SK-N-SH treated with all-trans-retinoic acid at 6 μM for 48 hours (cell line): Measurements from ENCODE around the gene KIRREL3.

Experiments used
- ATAC-seq: fragments of 200-7000 bp; cut with Tn5 transposase; 3 replicates; pipeline ENCODE4 v1.9.1; 2020; ENCODE audit warnings: mild to moderate bottlenecking, moderate library complexity
- ARNTL ChIP-seq: fragments of 450-650 bp; formaldehyde crosslinking; IDR thresholded peaks from 2 replicates; pipeline ENCODE4 v1.5.0; 2020; ENCODE audit warnings: low read depth, mild to moderate bottlenecking, moderate library complexity, borderline replicate concordance
- BACH2 ChIP-seq: fragments of 250-450 bp; sonication (Bioruptor Pico); IDR thresholded peaks from 2 replicates; pipeline ENCODE4 v1.9.0; 2021; ENCODE audit warnings: mild to moderate bottlenecking, borderline replicate concordance
- CSDC2 ChIP-seq: fragments of 250-450 bp; sonication (Bioruptor Pico); IDR thresholded peaks from 2 replicates; pipeline ENCODE4 v1.5.0; 2020; ENCODE audit warnings: mild to moderate bottlenecking, moderate library complexity
- ESRRG ChIP-seq: fragments of 250-450 bp; sonication (Bioruptor Pico); IDR thresholded peaks from 2 replicates; pipeline ENCODE4 v1.6.1; 2021; ENCODE audit warnings: mild to moderate bottlenecking
- GLIS3 ChIP-seq: fragments of 250-450 bp; sonication (Bioruptor Pico); IDR thresholded peaks from 2 replicates; pipeline ENCODE4 v1.5.0; 2020; ENCODE audit warnings: mild to moderate bottlenecking, moderate library complexity
- PPARA ChIP-seq: fragments of 250-450 bp; sonication (Bioruptor Pico); IDR thresholded peaks from 2 replicates; pipeline ENCODE4 v1.5.0; 2020; ENCODE audit warnings: mild to moderate bottlenecking, borderline replicate concordance
- RARB ChIP-seq: fragments of 250-450 bp; sonication (Bioruptor Pico); IDR thresholded peaks from 2 replicates; pipeline ENCODE4 v1.8.0; 2021; ENCODE audit warnings: mild to moderate bottlenecking, moderate library complexity
- SNAI2 ChIP-seq: fragments of 250-450 bp; sonication (Bioruptor Pico); IDR thresholded peaks from 2 replicates; pipeline ENCODE4 v1.5.0; 2020; ENCODE audit warnings: mild to moderate bottlenecking, moderate library complexity
- TCF4 ChIP-seq: fragments of 250-450 bp; sonication (Bioruptor Pico); IDR thresholded peaks from 2 replicates; pipeline ENCODE4 v1.8.0; 2021; ENCODE audit warnings: mild to moderate bottlenecking, moderate library complexity, borderline replicate concordance
- TOX ChIP-seq: fragments of 250-450 bp; sonication (Bioruptor Pico); IDR thresholded peaks from 2 replicates; pipeline ENCODE4 v1.8.0; 2021; ENCODE audit warnings: mild to moderate bottlenecking, moderate library complexity, borderline replicate concordance
- ZC3H10 ChIP-seq: fragments of 250-450 bp; sonication (Bioruptor Pico); IDR thresholded peaks from 2 replicates; pipeline ENCODE4 v1.5.1; 2021; ENCODE audit warnings: mild to moderate bottlenecking, moderate library complexity
- ZFP3 ChIP-seq: fragments of 250-450 bp; sonication (Bioruptor Pico); IDR thresholded peaks from 2 replicates; pipeline ENCODE4 v1.5.0; 2020; ENCODE audit warnings: mild to moderate bottlenecking, moderate library complexity
- ZFP30 ChIP-seq: fragments of 450-650 bp; formaldehyde crosslinking; IDR thresholded peaks from 2 replicates; pipeline ENCODE4 v1.5.0; 2022; ENCODE audit warnings: mild to moderate bottlenecking, moderate library complexity
- ZNF565 ChIP-seq: fragments of 450-650 bp; formaldehyde crosslinking; conservative IDR thresholded peaks from 2 replicates; pipeline ENCODE4 v1.5.0; 2020; ENCODE audit warnings: low read depth, mild to moderate bottlenecking, moderate library complexity
- ZNF70 ChIP-seq: fragments of 450-650 bp; formaldehyde crosslinking; IDR thresholded peaks from 2 replicates; pipeline ENCODE4 v1.5.0; 2020; ENCODE audit warnings: mild to moderate bottlenecking, moderate library complexity
- ZNF8 ChIP-seq: fragments of 450-650 bp; formaldehyde crosslinking; IDR thresholded peaks from 2 replicates; pipeline ENCODE4 v1.5.0; 2020; ENCODE audit warnings: mild to moderate bottlenecking, moderate library complexity
- TF ChIP-seq, protein P1 (sequence below): fragments of 250-450 bp; sonication (Bioruptor Pico); IDR thresholded peaks from 2 replicates; pipeline ENCODE4 v1.5.1; 2021; ENCODE audit warnings: mild to moderate bottlenecking, moderate library complexity
- TF ChIP-seq, protein P2 (sequence below): fragments of 250-450 bp; sonication (Bioruptor Pico); IDR thresholded peaks from 2 replicates; pipeline ENCODE4 v1.8.0; 2021; ENCODE audit warnings: low read depth, mild to moderate bottlenecking, moderate library complexity, borderline replicate concordance
- TF ChIP-seq, protein P3 (sequence below): fragments of 250-450 bp; sonication (Bioruptor Pico); IDR thresholded peaks from 2 replicates; pipeline ENCODE4 v1.5.0; 2020; ENCODE audit warnings: mild to moderate bottlenecking, moderate library complexity
- TF ChIP-seq, protein P4 (sequence below): fragments of 250-450 bp; sonication (Bioruptor Pico); IDR thresholded peaks from 2 replicates; pipeline ENCODE4 v1.5.1; 2020; ENCODE audit warnings: low read depth, mild to moderate bottlenecking, moderate library complexity

The KIRREL3 gene

DNA sequence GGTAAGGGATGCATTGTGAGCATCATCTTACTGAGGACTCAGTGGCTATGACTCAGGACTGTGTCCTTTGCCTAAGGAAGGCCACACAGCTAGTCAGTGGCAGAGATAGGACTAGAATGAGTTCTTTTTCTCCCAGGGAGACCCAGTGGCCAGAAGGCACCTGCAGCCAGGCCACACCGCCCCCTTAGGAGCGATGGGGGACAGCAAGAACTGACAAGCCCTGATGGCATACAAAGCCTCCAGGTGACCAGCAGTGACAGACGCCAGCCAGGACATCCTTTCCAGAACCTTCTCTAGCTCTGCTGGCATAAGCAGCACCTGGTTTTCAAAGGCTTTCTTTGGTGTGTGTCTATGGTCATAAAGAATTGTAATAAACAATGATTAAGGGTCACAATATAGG is 405.0 kb downstream of the KIRREL3 start:
- no peak for TF ChIP-seq ZNF8 (CRISPR knock-in tag)
- TF ChIP-seq CSDC2, result no peak
- no peak for TF ChIP-seq BACH2 (CRISPR knock-in tag)
- no peak for TF ChIP-seq RARB (CRISPR knock-in tag)
- TF ChIP-seq, protein P1, sequence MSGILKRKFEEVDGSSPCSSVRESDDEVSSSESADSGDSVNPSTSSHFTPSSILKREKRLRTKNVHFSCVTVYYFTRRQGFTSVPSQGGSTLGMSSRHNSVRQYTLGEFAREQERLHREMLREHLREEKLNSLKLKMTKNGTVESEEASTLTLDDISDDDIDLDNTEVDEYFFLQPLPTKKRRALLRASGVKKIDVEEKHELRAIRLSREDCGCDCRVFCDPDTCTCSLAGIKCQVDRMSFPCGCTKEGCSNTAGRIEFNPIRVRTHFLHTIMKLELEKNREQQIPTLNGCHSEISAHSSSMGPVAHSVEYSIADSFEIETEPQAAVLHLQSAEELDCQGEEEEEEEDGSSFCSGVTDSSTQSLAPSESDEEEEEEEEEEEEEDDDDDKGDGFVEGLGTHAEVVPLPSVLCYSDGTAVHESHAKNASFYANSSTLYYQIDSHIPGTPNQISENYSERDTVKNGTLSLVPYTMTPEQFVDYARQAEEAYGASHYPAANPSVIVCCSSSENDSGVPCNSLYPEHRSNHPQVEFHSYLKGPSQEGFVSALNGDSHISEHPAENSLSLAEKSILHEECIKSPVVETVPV (CRISPR knock-in tag), result no peak
- TF ChIP-seq TOX (CRISPR knock-in tag), result no peak
- no peak for TF ChIP-seq PPARA (CRISPR knock-in tag)
- no peak for TF ChIP-seq ZFP30 (CRISPR knock-in tag)
- TF ChIP-seq, protein P2, sequence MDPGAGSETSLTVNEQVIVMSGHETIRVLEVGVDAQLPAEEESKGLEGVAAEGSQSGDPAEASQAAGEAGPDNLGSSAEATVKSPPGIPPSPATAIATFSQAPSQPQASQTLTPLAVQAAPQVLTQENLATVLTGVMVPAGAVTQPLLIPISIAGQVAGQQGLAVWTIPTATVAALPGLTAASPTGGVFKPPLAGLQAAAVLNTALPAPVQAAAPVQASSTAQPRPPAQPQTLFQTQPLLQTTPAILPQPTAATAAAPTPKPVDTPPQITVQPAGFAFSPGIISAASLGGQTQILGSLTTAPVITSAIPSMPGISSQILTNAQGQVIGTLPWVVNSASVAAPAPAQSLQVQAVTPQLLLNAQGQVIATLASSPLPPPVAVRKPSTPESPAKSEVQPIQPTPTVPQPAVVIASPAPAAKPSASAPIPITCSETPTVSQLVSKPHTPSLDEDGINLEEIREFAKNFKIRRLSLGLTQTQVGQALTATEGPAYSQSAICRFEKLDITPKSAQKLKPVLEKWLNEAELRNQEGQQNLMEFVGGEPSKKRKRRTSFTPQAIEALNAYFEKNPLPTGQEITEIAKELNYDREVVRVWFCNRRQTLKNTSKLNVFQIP (CRISPR knock-in tag), result no peak
- ATAC-seq, result no peak

DNA sequence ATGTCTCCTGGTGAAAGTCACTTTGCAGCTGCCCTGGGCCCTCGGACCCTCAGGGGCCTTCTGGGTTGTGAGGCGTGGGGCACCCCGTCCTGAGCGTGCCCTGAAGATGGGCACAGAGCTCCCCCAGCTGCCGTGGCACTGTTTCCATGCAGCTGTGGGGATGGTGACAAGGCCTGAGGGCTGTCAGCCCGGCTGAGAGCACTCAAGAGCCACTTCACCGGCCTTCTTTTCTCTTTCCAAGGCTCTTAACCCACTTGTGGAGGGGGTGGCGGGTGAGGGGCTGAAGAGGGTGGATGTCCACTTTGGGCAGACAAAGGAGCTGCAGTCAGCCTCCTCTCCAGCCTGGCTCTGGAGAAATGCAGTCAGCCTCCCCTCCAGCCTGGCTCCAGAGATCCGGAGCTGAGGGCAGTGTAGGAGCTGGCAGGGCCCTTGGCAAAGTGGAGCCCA is 405.6 kb downstream of the KIRREL3 start:
- no peak for ATAC-seq
- TF ChIP-seq PPARA (CRISPR knock-in tag) (no peak), ESRRG (CRISPR knock-in tag) (no peak), ZFP3 (CRISPR knock-in tag) (no peak), TCF4 (CRISPR knock-in tag) (no peak), ARNTL (CRISPR knock-in tag) (no peak)

DNA sequence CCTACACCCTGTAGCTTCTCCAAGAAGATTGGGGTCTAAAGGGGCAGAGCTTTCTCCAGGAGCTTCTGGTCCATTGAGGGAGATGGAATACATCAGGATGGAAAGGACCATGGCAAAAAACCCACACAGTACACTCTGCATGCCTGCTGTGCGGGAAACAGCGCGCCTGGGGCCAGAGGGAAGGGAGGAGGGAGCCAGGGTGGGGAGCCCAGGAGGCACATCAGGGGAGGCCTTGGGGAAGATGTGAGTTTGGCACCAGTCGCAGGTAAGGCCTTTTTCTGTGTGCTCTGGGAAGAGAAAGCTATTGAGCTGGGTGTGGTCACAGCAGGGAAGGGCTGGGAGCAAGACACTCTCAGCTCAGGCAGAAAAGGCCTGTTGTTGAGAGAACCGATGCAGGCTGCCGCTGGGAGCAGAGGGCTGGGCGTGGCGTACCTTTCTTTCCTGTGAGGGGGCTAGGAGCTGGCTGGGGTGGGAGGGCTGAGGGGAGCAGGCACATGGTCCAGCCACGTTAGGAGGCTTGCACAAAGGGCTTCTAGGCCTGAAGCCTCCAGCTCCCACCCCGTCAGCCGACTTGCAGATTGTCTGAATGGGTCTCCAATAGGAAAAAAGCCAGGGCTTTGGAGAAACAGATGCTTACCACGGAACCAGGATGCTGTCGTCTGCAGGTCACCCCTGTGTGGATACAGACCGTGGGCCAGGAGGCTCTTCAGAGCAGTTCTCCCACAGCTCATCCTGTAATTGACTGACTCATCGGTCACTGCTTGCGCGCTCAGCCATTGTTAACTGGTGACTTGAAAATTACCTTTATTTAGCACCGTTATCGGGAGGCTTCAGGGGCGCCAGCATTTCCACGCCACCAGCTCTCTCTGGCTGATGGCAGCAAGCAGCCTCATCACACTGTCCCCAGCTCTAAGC is 407.8 kb downstream of the KIRREL3 start:
- no peak for TF ChIP-seq ZFP30 (CRISPR knock-in tag)
- TF ChIP-seq ZNF8 (CRISPR knock-in tag), result no peak
- TF ChIP-seq, protein P2 (CRISPR knock-in tag), result no peak
- no peak for TF ChIP-seq ESRRG (CRISPR knock-in tag)
- no peak for TF ChIP-seq CSDC2
- no peak for TF ChIP-seq RARB (CRISPR knock-in tag)
- TF ChIP-seq GLIS3 (CRISPR knock-in tag), result no peak
- TF ChIP-seq PPARA (CRISPR knock-in tag), result no peak
- no peak for TF ChIP-seq ZFP3 (CRISPR knock-in tag)
- TF ChIP-seq TOX (CRISPR knock-in tag), result no peak
- TF ChIP-seq ZNF565 (CRISPR knock-in tag), result no peak
- TF ChIP-seq, protein P3, sequence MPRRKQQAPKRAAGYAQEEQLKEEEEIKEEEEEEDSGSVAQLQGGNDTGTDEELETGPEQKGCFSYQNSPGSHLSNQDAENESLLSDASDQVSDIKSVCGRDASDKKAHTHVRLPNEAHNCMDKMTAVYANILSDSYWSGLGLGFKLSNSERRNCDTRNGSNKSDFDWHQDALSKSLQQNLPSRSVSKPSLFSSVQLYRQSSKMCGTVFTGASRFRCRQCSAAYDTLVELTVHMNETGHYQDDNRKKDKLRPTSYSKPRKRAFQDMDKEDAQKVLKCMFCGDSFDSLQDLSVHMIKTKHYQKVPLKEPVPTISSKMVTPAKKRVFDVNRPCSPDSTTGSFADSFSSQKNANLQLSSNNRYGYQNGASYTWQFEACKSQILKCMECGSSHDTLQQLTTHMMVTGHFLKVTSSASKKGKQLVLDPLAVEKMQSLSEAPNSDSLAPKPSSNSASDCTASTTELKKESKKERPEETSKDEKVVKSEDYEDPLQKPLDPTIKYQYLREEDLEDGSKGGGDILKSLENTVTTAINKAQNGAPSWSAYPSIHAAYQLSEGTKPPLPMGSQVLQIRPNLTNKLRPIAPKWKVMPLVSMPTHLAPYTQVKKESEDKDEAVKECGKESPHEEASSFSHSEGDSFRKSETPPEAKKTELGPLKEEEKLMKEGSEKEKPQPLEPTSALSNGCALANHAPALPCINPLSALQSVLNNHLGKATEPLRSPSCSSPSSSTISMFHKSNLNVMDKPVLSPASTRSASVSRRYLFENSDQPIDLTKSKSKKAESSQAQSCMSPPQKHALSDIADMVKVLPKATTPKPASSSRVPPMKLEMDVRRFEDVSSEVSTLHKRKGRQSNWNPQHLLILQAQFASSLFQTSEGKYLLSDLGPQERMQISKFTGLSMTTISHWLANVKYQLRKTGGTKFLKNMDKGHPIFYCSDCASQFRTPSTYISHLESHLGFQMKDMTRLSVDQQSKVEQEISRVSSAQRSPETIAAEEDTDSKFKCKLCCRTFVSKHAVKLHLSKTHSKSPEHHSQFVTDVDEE (CRISPR knock-in tag), result no peak
- TF ChIP-seq SNAI2 (CRISPR knock-in tag), result no peak
- TF ChIP-seq, protein P4, sequence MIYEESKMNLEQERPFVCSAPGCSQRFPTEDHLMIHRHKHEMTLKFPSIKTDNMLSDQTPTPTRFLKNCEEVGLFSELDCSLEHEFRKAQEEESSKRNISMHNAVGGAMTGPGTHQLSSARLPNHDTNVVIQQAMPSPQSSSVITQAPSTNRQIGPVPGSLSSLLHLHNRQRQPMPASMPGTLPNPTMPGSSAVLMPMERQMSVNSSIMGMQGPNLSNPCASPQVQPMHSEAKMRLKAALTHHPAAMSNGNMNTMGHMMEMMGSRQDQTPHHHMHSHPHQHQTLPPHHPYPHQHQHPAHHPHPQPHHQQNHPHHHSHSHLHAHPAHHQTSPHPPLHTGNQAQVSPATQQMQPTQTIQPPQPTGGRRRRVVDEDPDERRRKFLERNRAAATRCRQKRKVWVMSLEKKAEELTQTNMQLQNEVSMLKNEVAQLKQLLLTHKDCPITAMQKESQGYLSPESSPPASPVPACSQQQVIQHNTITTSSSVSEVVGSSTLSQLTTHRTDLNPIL, result no peak
- no peak for TF ChIP-seq ZNF70 (CRISPR knock-in tag)
- TF ChIP-seq, protein P1 (CRISPR knock-in tag), result no peak
- TF ChIP-seq ZC3H10 (CRISPR knock-in tag), result no peak
- no peak for TF ChIP-seq TCF4 (CRISPR knock-in tag)
- TF ChIP-seq ARNTL (CRISPR knock-in tag), result no peak
- TF ChIP-seq BACH2 (CRISPR knock-in tag), result no peak
- TF ChIP-seq, all 23 proteins: peak for 0
- ATAC-seq, result peak; percentile 27; the same call in 2 of the 3 replicates
